ENCODE results near the gene GJC2. TPM values are rescaled to one million over a fixed set of nuclear protein-coding genes. Genes with fewer than 3 reads are reported as not detected.

Gene GJC2
- polyA plus RNA-seq, 1 donor (not counting 4 experiments of a cell fraction or from before 2014, with no cell fraction given), result 0.58 TPM

- H3K9ac ChIP-seq (ENCODE audit: control insufficient read depth, extremely low read depth, insufficient read depth, low read length), result peak within 1 kb of the TSS; percentile 92
- DNase-seq (ENCODE audit: low read depth, low spot score) (peak; percentile 78), FAIRE-seq (peak; percentile 39)
- dilution Hi-C loops (cut with MboI; ENCODE audit: extremely low pct_ligation_motif_present, low sequenced_read_pairs), result no loop called here
- no peaks in the 10 kb centered on the region for H3K9me1 ChIP-seq (ENCODE audit: control insufficient read depth, extremely low read depth, insufficient read depth, low read length)
- H3K4me2 ChIP-seq (ENCODE audit: control insufficient read depth, extremely low read depth, insufficient read depth, low read depth, low read length), result peak within 1 kb of the TSS; percentile 89
- peaks cover 12% of the 10 kb centered on the region for H3K4me1 ChIP-seq (ENCODE audit: control insufficient read depth, extremely low read depth, insufficient read depth, low read length)
- peak within 1 kb of the TSS; percentile 85 to 93 (median 88) for H3K4me3 ChIP-seq (ENCODE audit: control insufficient read depth in 2 of 3, extremely low read depth in 1 of 3, insufficient read depth in 2 of 3, low read depth in 1 of 3, low read length in 3 of 3)
- H3K27me3 ChIP-seq (ENCODE audit: control insufficient read depth, extremely low read depth, insufficient read depth, low read length), result no peaks in the 10 kb centered on the region
- H2AFZ ChIP-seq (ENCODE audit: control insufficient read depth, low read length), result peak within 1 kb of the TSS; percentile 90
- H3K9me3 ChIP-seq (ENCODE audit: control insufficient read depth, low read depth, low read length), result no peaks in the 10 kb centered on the region
- peak within 1 kb of the TSS; percentile 78 for H3K27ac ChIP-seq (ENCODE audit: control insufficient read depth, insufficient read depth, low read length)
- H3K79me2 ChIP-seq (ENCODE audit: control insufficient read depth, insufficient read depth, low read length), result peaks cover 17% of the 10 kb centered on the region
- no peaks in the 10 kb centered on the region for H4K20me1 ChIP-seq (ENCODE audit: control insufficient read depth, extremely low read depth, insufficient read depth, low read length)
- H3K36me3 ChIP-seq (ENCODE audit: control insufficient read depth in 2 of 2, extremely low read depth in 1 of 2, insufficient read depth in 2 of 2, low read length in 2 of 2), result peaks cover 3 to 14% of the 10 kb centered on the region in 2 experiments
- no peak for TF ChIP-seq EZH2 (IDR thresholded peaks at IDR 0.05; ENCODE audit: low read length)
- TF ChIP-seq, protein P1, sequence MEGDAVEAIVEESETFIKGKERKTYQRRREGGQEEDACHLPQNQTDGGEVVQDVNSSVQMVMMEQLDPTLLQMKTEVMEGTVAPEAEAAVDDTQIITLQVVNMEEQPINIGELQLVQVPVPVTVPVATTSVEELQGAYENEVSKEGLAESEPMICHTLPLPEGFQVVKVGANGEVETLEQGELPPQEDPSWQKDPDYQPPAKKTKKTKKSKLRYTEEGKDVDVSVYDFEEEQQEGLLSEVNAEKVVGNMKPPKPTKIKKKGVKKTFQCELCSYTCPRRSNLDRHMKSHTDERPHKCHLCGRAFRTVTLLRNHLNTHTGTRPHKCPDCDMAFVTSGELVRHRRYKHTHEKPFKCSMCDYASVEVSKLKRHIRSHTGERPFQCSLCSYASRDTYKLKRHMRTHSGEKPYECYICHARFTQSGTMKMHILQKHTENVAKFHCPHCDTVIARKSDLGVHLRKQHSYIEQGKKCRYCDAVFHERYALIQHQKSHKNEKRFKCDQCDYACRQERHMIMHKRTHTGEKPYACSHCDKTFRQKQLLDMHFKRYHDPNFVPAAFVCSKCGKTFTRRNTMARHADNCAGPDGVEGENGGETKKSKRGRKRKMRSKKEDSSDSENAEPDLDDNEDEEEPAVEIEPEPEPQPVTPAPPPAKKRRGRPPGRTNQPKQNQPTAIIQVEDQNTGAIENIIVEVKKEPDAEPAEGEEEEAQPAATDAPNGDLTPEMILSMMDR (optimal IDR thresholded peaks at IDR 0.05 in 1 of 3, IDR thresholded peaks at IDR 0.05 in 1 of 3, conservative IDR thresholded peaks at IDR 0.05 in 1 of 3; ENCODE audit: extremely low read depth in 1 of 3, insufficient read depth in 2 of 3, low read length in 3 of 3), result peak in 2 of 3 experiments; percentile 15 to 30
Observed at GRCh38 chr1:228109073-228109961, 40.4 kb upstream of the GJC2 start, which contains the start of gene MRPL55. Gene MRPL55 (minus strand): TSS chr1:228109299. CDS start chr1:228108260, 1,039 bp downstream.

- Histone ChIP-seq H3K79me2 (ENCODE audit: control insufficient read depth, insufficient read depth, low read length) (peaks cover 17% of the 10 kb centered on the region), H3K27me3 (ENCODE audit: control insufficient read depth, extremely low read depth, insufficient read depth, low read length) (no peaks in the 10 kb centered on the region), H3K4me2 (ENCODE audit: control insufficient read depth, extremely low read depth, insufficient read depth, low read depth, low read length) (peak overlapping the region; percentile 85), H3K4me3 (ENCODE audit: control insufficient read depth in 2 of 3, extremely low read depth in 1 of 3, insufficient read depth in 2 of 3, low read depth in 1 of 3, low read length in 3 of 3) (peak overlapping the region; percentile 85 to 93 (median 88)), H2AFZ (ENCODE audit: control insufficient read depth, low read length) (peak overlapping the region; percentile 87), H4K20me1 (ENCODE audit: control insufficient read depth, extremely low read depth, insufficient read depth, low read length) (no peaks in the 10 kb centered on the region), H3K9ac (ENCODE audit: control insufficient read depth, extremely low read depth, insufficient read depth, low read length) (peak overlapping the region; percentile 92), H3K9me3 (ENCODE audit: control insufficient read depth, low read depth, low read length) (no peaks in the 10 kb centered on the region), H3K4me1 (ENCODE audit: control insufficient read depth, extremely low read depth, insufficient read depth, low read length) (peaks cover 12% of the 10 kb centered on the region), H3K9me1 (ENCODE audit: control insufficient read depth, extremely low read depth, insufficient read depth, low read length) (no peaks in the 10 kb centered on the region), H3K27ac (ENCODE audit: control insufficient read depth, insufficient read depth, low read length) (peak overlapping the region; percentile 78), H3K36me3 (ENCODE audit: control insufficient read depth in 2 of 2, extremely low read depth in 1 of 2, insufficient read depth in 2 of 2, low read length in 2 of 2) (peaks cover 3 to 14% of the 10 kb centered on the region in 2 experiments)
- FAIRE-seq (no peak), DNase-seq (ENCODE audit: low read depth, low spot score) (no peak)
- dilution Hi-C loops (cut with MboI; ENCODE audit: extremely low pct_ligation_motif_present, low sequenced_read_pairs), result no loop called here
- TF ChIP-seq, protein P1 (optimal IDR thresholded peaks at IDR 0.05 in 1 of 3, IDR thresholded peaks at IDR 0.05 in 1 of 3, conservative IDR thresholded peaks at IDR 0.05 in 1 of 3; ENCODE audit: extremely low read depth in 1 of 3, insufficient read depth in 2 of 3, low read length in 3 of 3), result no peak
- TF ChIP-seq EZH2 (IDR thresholded peaks at IDR 0.05; ENCODE audit: low read length), result no peak
Observed at GRCh38 chr1:228109962-228110488, 39.7 kb upstream of the GJC2 start.

Data from keratinocyte (primary cell).